Measurements from ENCODE around the gene CAMK2A.

The CAMK2A gene

GRCh38 chr5:150246429-150246828, 43.1 kb downstream of the CAMK2A start:
- no peak for DNase-seq (ENCODE audit: low spot score)
- no peak for TF ChIP-seq CTCF (IDR thresholded peaks at IDR 0.05; ENCODE audit: extremely low read depth, missing control alignments)

GRCh38 chr5:150245808-150246207, 43.8 kb downstream of the CAMK2A start:
- DNase-seq (ENCODE audit: low spot score), result no peak
- TF ChIP-seq CTCF (IDR thresholded peaks at IDR 0.05; ENCODE audit: extremely low read depth, missing control alignments), result no peak

GRCh38 chr5:150245111-150245789, 44.3 kb downstream of the CAMK2A start:
- no peak for DNase-seq (ENCODE audit: low spot score)
- TF ChIP-seq CTCF (IDR thresholded peaks at IDR 0.05; ENCODE audit: extremely low read depth, missing control alignments), result no peak

GRCh38 chr5:150244209-150244608, 45.4 kb downstream of the CAMK2A start:
- TF ChIP-seq CTCF (IDR thresholded peaks at IDR 0.05; ENCODE audit: extremely low read depth, missing control alignments), result no peak
- DNase-seq (ENCODE audit: low spot score), result no peak

GRCh38 chr5:150243590-150243989, 46.0 kb downstream of the CAMK2A start:
- DNase-seq (ENCODE audit: low spot score), result no peak
- TF ChIP-seq CTCF (IDR thresholded peaks at IDR 0.05; ENCODE audit: extremely low read depth, missing control alignments), result no peak

- DNase-seq (ENCODE audit: low spot score), result no peak
- no peak for TF ChIP-seq CTCF (IDR thresholded peaks at IDR 0.05; ENCODE audit: extremely low read depth, missing control alignments)
Observed at GRCh38 chr5:150242251-150242894, 47.2 kb downstream of the CAMK2A start.

GRCh38 chr5:150241298-150242160, 48.0 kb downstream of the CAMK2A start:
- no peak for TF ChIP-seq CTCF (IDR thresholded peaks at IDR 0.05; ENCODE audit: extremely low read depth, missing control alignments)
- no peak for DNase-seq (ENCODE audit: low spot score)

Data from GM20000 (cell line).